ENCODE data around the gene OR52J3.
"Not testable (repeated sequence)": the region's sequence is repeated elsewhere in the genome, so short reads cannot be mapped to it uniquely, and the experiment has no call there.

Gene OR52J3

GRCh38 chr11:5046226-5046625 is at the start of gene OR52J3:
Gene OR52J3, plus strand, starts transcription at chr11:5046526. Its CDS starts 0 bp downstream, at chr11:5046526.
- no peak for DNase-seq

GRCh38 chr11:5004424-5005274 is 41.7 kb upstream of the OR52J3 start:
- DNase-seq, result peak; percentile 38 to 84

- no peak for DNase-seq
Observed at GRCh38 chr11:5007561-5007960, 38.8 kb upstream of the OR52J3 start.

- DNase-seq, result no peak
Observed at GRCh38 chr11:5011254-5011653, 35.1 kb upstream of the OR52J3 start.

- no peak for DNase-seq
Observed at GRCh38 chr11:5013012-5013411, 33.3 kb upstream of the OR52J3 start.

GRCh38 chr11:5021996-5022395 is 24.3 kb upstream of the OR52J3 start:
- DNase-seq, result no peak

- no peak for DNase-seq
Observed at GRCh38 chr11:5036669-5037068, 9.7 kb upstream of the OR52J3 start.

- DNase-seq, result no peak
Observed at GRCh38 chr11:5037926-5038325, 8.4 kb upstream of the OR52J3 start.

GRCh38 chr11:5038341-5038740 is 8.0 kb upstream of the OR52J3 start:
- DNase-seq, result no peak

- no peak for DNase-seq
Observed at GRCh38 chr11:5040876-5041275, 5.5 kb upstream of the OR52J3 start.

- no peak for DNase-seq
Observed at GRCh38 chr11:5042091-5042490, 4.2 kb upstream of the OR52J3 start.

- no peak for DNase-seq
Observed at GRCh38 chr11:5043380-5043779, 2.9 kb upstream of the OR52J3 start.

GRCh38 chr11:5046754-5047330 is 516 bp downstream of the OR52J3 start:
- DNase-seq, result no peak

GRCh38 chr11:5058679-5059078 is 12.4 kb downstream of the OR52J3 start:
- not testable (repeated sequence) for DNase-seq

- DNase-seq, result no peak
Observed at GRCh38 chr11:5059391-5059790, 13.1 kb downstream of the OR52J3 start, which contains the start of gene OR52E2. Gene OR52E2, minus strand, starts transcription at chr11:5059627. Its CDS starts 0 bp downstream, at chr11:5059627.

- DNase-seq, result no peak
Observed at GRCh38 chr11:5065027-5065426, 18.7 kb downstream of the OR52J3 start.

GRCh38 chr11:5069272-5069671 is 22.9 kb downstream of the OR52J3 start, which contains the start of gene OR52E1:
Gene OR52E1, plus strand, starts transcription at chr11:5069572.
- no peak for DNase-seq

- no peak for DNase-seq
Observed at GRCh38 chr11:5071799-5072198, 25.5 kb downstream of the OR52J3 start.

- no peak for DNase-seq
Observed at GRCh38 chr11:5081405-5081804, 35.1 kb downstream of the OR52J3 start.

GRCh38 chr11:5083602-5084001 is 37.3 kb downstream of the OR52J3 start:
- DNase-seq, result no peak

- no peak for DNase-seq
Observed at GRCh38 chr11:5088556-5088955, 42.2 kb downstream of the OR52J3 start.

GRCh38 chr11:5090668-5091067 is 44.3 kb downstream of the OR52J3 start:
- DNase-seq, result no peak

GRCh38 chr11:5092821-5093585 is 46.7 kb downstream of the OR52J3 start:
- DNase-seq, result no peak

- no peak for DNase-seq
Observed at GRCh38 chr11:5096011-5096410, 49.7 kb downstream of the OR52J3 start.

Data from NCI-H526 (cell line).